Ovary (tissue), 9 donors: ENCODE data around the gene PITX2. TPM values are rescaled to one million over a fixed set of nuclear protein-coding genes. Genes with fewer than 3 reads are reported as not detected.
A peak's percentile ranks its signal among the peaks of the same experiment; 100 is the strongest.

ENCODE experiments used
- DNase-seq, 5 donors: peaks; one replicate each; pipeline ENCODE4 v3.0.0-alpha.2; 2019 to 2020
- H3K27ac ChIP-seq, 2 donors: fragments of 200-600 bp; one replicate each; pipeline versions ENCODE4 v1.5.1 to v1.8.0; 2019 to 2022
- H3K27me3 ChIP-seq: fragments of 200-600 bp; one replicate; pipeline ENCODE4 v1.8.0; 2022
- H3K36me3 ChIP-seq: fragments of 200-600 bp; sonication (generic); one replicate; pipeline ENCODE4 v1.5.1; 2019
- H3K4me1 ChIP-seq: one replicate; pipeline ENCODE4 v1.8.1; 2013; ENCODE audit warnings: mild to moderate bottlenecking, moderate library complexity; ENCODE audit not compliant: insufficient read depth
- H3K4me3 ChIP-seq: fragments of 200-600 bp; sonication (generic); one replicate; pipeline ENCODE4 v1.5.1; 2017
- H3K9me3 ChIP-seq, 2 donors: fragments of 200-600 bp in 1 of 2; sonication (generic) in 1 of 2; one replicate each; pipeline versions ENCODE4 v1.5.1 to v1.8.1; 2013 to 2019; ENCODE audit warnings: mild to moderate bottlenecking in 1 of 2, moderate library complexity in 1 of 2
- EP300 ChIP-seq: sonication (generic); formaldehyde crosslinking; IDR thresholded peaks from one replicate; pipeline ENCODE4 v1.6.1; 2017; ENCODE audit warnings: antibody characterized with exemption
- POLR2A ChIP-seq: fragments of 450-650 bp; IDR thresholded peaks from one replicate; pipeline ENCODE4 v1.6.1; 2017; ENCODE audit warnings: antibody characterized with exemption, mild to moderate bottlenecking, moderate library complexity
- WGBS, 3 donors: extraction: QIAGEN DNeasy Blood & Tissue Kit in 1 of 3; methylation state at CpG; one replicate each; pipeline versions ENCODE4 v1.1.5 to v1.1.7; 2013 to 2017; 5-methylcytosine and 5-hydroxymethylcytosine counted together
- intact Hi-C, 4 donors: fragments of 100-400 bp; cut with DNase I; formaldehyde crosslinking; loops; one replicate each; pipeline versions ENCODE4 v1.11.0 to v1.15.1; 2022 to 2023
- polyA plus RNA-seq, 2 donors: library from polyadenylated mRNA; stranded (reverse); fragments of 200-250 nt in 1 of 2; fragments of 350-450 nt in 1 of 2; fragmentation: Illumina TruSeq in 1 of 2; extraction: RNeasy Lipid Tissue Mini Kit (QIAGEN cat#74804) in 1 of 2; gene quantifications; one replicate each; pipeline ENCODE4 v1.2.3, GENCODE V29; 2013 to 2014
- total RNA-seq, 7 donors: library from RNA; depleted of rRNA in 2 of 7; stranded (reverse); fragments of >200 nt in 2 of 7; fragmentation: NEBNext Ultra II Directional in 3 of 7; extraction: Animal tissue kit (Norgen Biotek cat#: 25700) in 3 of 7; gene quantifications; one replicate each; pipeline versions ENCODE4 v1.1.0 to v1.2.4, GENCODE V29; 2016 to 2023
- TF ChIP-seq, protein P1 (sequence below), 3 donors: fragments of 450-650 bp in 2 of 3; fragments of 200-600 bp in 1 of 3; IDR thresholded peaks; one replicate each; pipeline versions ENCODE4 v1.5.1 to v1.8.0; 2016 to 2022; ENCODE audit warnings: antibody characterized with exemption in 3 of 3, mild to moderate bottlenecking in 1 of 3
- donor health status: DM: no; HTN: no; CAD: no; lungs with moderate emphysema.
- donor health status: DM: no; HTN: no; CAD: no.
- donor health status: Bipolar disorder and iron deficiency.
- donor health status: DM: yes; HTN: yes; CAD: no.
- donor health status: DM: no; HTN: no; CAD: no.
- donor health status: DM: yes; HTN: yes; CAD: no.

PITX2 gene
- total and polyA plus RNA-seq, 9 donors = 0.15 to 0.24 TPM; not detected in 7

DNA sequence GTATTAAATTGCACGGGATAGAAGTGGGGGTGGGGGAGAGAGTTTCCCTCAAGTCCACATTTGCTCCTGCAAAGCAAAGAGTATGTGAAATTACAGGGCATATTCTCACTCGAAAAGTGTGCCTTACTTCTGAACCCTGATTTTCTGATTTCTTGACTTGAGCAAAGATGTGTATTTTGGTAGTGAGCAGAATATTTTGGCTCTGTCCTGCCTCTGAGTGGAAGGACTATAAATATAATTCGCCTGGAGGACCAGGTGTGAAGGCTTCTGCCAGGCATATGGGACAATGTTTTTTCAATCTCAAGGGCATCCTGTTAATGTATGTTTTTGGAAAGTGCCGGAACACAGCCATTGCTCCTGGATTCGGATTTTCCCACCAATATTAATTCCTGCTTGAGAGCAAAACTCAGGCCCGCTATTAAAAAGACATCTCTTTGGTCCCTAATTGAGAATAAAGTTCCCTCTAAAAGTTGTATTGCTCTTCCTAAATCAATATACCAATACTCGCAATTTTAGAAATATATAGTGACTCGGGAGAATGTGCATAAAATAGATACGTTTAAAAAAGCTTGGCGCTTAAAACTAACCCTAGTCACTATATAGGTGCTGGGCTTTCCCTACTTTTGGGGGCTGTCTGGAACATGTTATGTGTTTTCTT lies 15.3 kb upstream of the PITX2 start:
- intact Hi-C loops = no loop called here
- WGBS, 3 donors = 14 to 15% (median 15%) methylated on average over 10 of the region's 10 CpGs
- Histone ChIP-seq H3K9me3 (peaks cover 0 to 3% of the 10 kb centered on the region in 2 donors), H3K4me1 (no peaks in the 10 kb centered on the region), H3K36me3 (no peaks in the 10 kb centered on the region), H3K27ac (no peak overlapping the region), H3K27me3 (no peaks in the 10 kb centered on the region), H3K4me3 (no peak overlapping the region)
- TF ChIP-seq POLR2A (no peak), EP300 (no peak)
- TF ChIP-seq, protein P1, sequence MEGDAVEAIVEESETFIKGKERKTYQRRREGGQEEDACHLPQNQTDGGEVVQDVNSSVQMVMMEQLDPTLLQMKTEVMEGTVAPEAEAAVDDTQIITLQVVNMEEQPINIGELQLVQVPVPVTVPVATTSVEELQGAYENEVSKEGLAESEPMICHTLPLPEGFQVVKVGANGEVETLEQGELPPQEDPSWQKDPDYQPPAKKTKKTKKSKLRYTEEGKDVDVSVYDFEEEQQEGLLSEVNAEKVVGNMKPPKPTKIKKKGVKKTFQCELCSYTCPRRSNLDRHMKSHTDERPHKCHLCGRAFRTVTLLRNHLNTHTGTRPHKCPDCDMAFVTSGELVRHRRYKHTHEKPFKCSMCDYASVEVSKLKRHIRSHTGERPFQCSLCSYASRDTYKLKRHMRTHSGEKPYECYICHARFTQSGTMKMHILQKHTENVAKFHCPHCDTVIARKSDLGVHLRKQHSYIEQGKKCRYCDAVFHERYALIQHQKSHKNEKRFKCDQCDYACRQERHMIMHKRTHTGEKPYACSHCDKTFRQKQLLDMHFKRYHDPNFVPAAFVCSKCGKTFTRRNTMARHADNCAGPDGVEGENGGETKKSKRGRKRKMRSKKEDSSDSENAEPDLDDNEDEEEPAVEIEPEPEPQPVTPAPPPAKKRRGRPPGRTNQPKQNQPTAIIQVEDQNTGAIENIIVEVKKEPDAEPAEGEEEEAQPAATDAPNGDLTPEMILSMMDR (IDR thresholded peaks at IDR 0.05) = no peak
- DNase-seq = no peak

DNA sequence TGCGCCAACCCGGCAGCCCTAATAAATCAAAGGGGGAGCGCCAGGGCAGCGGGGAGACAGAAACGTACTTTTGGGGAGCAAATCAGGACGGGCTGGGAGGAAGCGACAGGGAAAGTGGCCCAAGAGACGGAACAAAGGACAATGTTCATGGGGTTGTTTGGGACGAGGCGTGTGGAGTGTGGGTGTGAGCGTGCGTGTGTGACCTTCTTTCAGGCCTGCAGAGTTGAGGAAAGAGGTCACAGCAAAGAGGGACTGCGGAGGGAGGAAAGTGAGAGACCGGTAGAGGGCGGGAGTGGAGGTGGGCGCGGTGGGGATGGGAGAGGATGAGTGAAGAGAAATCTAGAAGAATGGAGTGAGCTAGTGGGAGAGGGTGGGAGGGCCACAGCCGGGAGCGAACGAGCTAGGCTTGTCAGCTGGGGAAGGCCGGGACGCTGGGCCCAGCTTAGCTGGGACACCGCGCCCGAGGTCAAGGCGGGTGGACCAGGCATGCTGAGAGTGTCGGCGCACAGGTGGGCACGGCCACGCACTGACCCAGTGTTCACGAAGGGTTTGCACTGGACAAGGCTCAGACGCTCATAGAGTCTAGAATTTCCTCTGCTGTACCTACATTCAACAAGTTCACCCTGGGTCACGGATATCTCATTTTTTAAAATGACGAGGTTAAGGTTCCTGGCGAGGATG lies 14.7 kb upstream of the PITX2 start:
- Histone ChIP-seq H3K4me1 (no peaks in the 10 kb centered on the region), H3K4me3 (peak overlapping the region; percentile 9), H3K27ac (no peak overlapping the region), H3K36me3 (no peaks in the 10 kb centered on the region), H3K9me3 (peaks cover 0 to 3% of the 10 kb centered on the region in 2 donors), H3K27me3 (no peaks in the 10 kb centered on the region)
- intact Hi-C loops = no loop called here
- DNase-seq = no peak
- TF ChIP-seq POLR2A (no peak), EP300 (no peak)
- TF ChIP-seq, protein P1 (IDR thresholded peaks at IDR 0.05) = no peak
- WGBS, 3 donors = 7 to 10% (median 9%) methylated on average over 35 of the region's 35 CpGs

DNA sequence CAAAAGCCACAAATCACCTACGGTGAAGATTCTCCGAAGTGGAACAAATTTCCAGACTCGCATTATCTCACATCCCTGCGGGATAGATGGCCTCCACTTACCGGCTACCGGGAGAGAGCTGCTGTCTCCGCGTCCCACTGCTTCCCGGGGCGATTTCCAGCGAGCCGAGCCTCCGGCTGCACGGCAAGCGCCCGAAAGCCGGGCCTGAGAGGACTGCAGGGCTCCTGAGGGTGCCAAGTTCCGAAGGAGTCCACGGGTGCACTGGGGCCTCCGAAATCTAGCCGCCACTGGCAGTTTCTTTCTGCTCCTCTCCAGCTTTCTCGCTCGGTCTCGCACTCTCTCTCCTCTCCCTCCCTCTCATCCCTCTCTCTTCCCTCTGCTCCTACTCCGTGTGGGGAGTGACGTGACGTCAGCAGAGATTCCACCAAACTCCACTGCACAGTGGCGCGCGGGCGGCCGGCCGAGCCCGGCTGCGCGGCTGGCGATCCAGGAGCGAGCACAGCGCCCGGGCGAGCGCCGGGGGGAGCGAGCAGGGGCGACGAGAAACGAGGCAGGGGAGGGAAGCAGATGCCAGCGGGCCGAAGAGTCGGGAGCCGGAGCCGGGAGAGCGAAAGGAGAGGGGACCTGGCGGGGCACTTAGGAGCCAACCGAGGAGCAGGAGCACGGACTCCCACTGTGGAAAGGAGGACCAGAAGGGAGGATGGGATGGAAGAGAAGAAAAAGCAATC lies 14.0 kb upstream of the PITX2 start:
- H3K36me3 ChIP-seq = no peaks in the 10 kb centered on the region
- intact Hi-C loops = no loop called here
- no peaks in the 10 kb centered on the region for H3K27me3 ChIP-seq
- peaks cover 0 to 3% of the 10 kb centered on the region in 2 donors for H3K9me3 ChIP-seq
- no peak for DNase-seq
- peaks cover 3% of the 10 kb centered on the region for H3K4me1 ChIP-seq
- TF ChIP-seq, protein P1 (IDR thresholded peaks at IDR 0.05) = no peak
- TF ChIP-seq EP300 = no peak
- TF ChIP-seq POLR2A = no peak
- peak overlapping the region; percentile 18 for H3K4me3 ChIP-seq
- WGBS, 3 donors = 1 to 2% (median 1%) methylated on average over 56 of the region's 56 CpGs
- no peak overlapping the region for H3K27ac ChIP-seq

DNA sequence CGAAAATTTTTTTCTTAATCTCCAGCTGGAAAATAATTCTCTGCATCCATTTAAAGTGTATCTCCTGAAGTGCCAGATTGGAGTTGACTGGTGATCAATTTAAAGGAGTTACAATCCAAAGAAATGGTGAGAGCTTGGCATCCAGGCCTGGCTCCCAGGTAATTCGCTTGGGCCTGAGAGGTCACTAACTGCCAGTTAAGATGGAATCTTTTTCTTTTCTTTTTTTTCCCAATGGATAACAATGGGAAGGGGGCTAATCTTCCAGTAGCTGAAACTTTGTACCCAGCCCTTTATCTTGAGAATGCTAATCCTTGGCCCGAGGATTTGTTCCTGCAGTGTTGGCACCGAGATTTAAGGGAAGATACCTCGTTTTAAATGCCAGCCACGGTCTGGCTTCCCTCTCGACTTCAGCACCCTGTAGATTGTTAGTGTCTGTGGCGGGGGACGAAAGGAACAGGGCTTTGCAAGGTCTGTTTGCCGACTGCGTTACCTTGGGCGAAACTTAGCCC lies 13.3 kb upstream of the PITX2 start:
- H3K9me3 ChIP-seq = peaks cover 0 to 3% of the 10 kb centered on the region in 2 donors
- H3K27ac ChIP-seq = no peak overlapping the region
- no peak for DNase-seq
- H3K4me3 ChIP-seq = peak overlapping the region; percentile 18
- H3K27me3 ChIP-seq = no peaks in the 10 kb centered on the region
- TF ChIP-seq, protein P1 (IDR thresholded peaks at IDR 0.05) = no peak
- TF ChIP-seq POLR2A = no peak
- TF ChIP-seq EP300 = no peak
- peaks cover 5% of the 10 kb centered on the region for H3K4me1 ChIP-seq
- no peaks in the 10 kb centered on the region for H3K36me3 ChIP-seq
- intact Hi-C loops = no loop called here
- 9 to 10% (median 9%) methylated on average over 12 of the region's 12 CpGs for WGBS, 3 donors
